SK-N-SH (cell line): ENCODE measurements around the gene S1PR2. TPM values are rescaled to one million over a fixed set of nuclear protein-coding genes. Genes with fewer than 3 reads are reported as not detected.

Experiments
- CTCF ChIA-PET: fragments of 300-600, 350-600 bp; formaldehyde crosslinking; extraction: SDS; loops from one replicate; lab custom pipeline; 2021; lab: Yijun Ruan, JAX
- POLR2A ChIA-PET: fragments of 350-600 bp; sonication (Branson Sonifier 250); formaldehyde crosslinking; extraction: SDS; loops from one replicate; lab custom pipeline; 2020; ENCODE audit warnings: antibody characterized with exemption, inconsistent platforms; lab: Yijun Ruan, JAX
- DNase-seq: peaks from one replicate; pipeline ENCODE4 v3.0.0; 2012
- H2AFZ ChIP-seq: fragments of 200-600 bp; sonication (generic); 2 replicates; pipeline ENCODE4 v1.8.1; 2016; ENCODE audit warnings: antibody characterized with exemption, mild to moderate bottlenecking, low read depth
- H3F3A ChIP-seq: fragments of 200-600 bp; sonication (generic); replicated peaks from 2 replicates; pipeline ENCODE3; 2016; ENCODE audit warnings: antibody characterized with exemption, mild to moderate bottlenecking; ENCODE audit not compliant: insufficient read depth
- H3K27ac ChIP-seq, 2 experiments: fragments of 200-500 bp in 1 of 2; fragments of 200-600 bp in 1 of 2; sonication (Bioruptor generic) in 1 of 2; sonication (generic), shearing (Covaris generic) in 1 of 2; 2 replicates each; pipeline versions ENCODE4 v1.5.1 to v1.6.1; 2014 to 2016; ENCODE audit warnings: low read depth in 2 of 2, inconsistent platforms in 1 of 2, low read length in 1 of 2, mild to moderate bottlenecking in 1 of 2, mixed read lengths in 1 of 2
- H3K27me3 ChIP-seq: fragments of 200-600 bp; sonication (generic), shearing (Covaris generic); 2 replicates; pipeline ENCODE4 v1.6.1; 2016; ENCODE audit warnings: mixed run types; ENCODE audit not compliant: insufficient read depth
- H3K36me3 ChIP-seq, 2 experiments: fragments of 200-500 bp in 1 of 2; fragments of 200-600 bp in 1 of 2; sonication (Bioruptor generic) in 1 of 2; sonication (generic) in 1 of 2; replicated peaks in 1 of 2; 2 replicates each; pipeline versions ENCODE3 to v1.5.1; 2014 to 2016; ENCODE audit warnings: low read length in 1 of 2, mild to moderate bottlenecking in 1 of 2; ENCODE audit not compliant: insufficient read depth in 2 of 2, control insufficient read depth in 1 of 2
- H3K4me1 ChIP-seq, 2 experiments: fragments of 200-500 bp in 1 of 2; fragments of 200-600 bp in 1 of 2; sonication (Bioruptor generic) in 1 of 2; sonication (generic), shearing (Covaris generic) in 1 of 2; 2 replicates each; pipeline versions ENCODE4 v1.5.1 to v1.6.1; 2014 to 2016; ENCODE audit warnings: low read depth in 1 of 2, low read length in 1 of 2, mixed run types in 1 of 2; ENCODE audit not compliant: insufficient read depth in 2 of 2, control insufficient read depth in 1 of 2
- H3K4me2 ChIP-seq: fragments of 200-600 bp; sonication (generic), shearing (Covaris generic); 2 replicates; pipeline ENCODE4 v1.6.1; 2017; ENCODE audit warnings: mixed run types
- H3K4me3 ChIP-seq, 2 experiments: fragments of 200-500 bp in 1 of 2; fragments of 200-600 bp in 1 of 2; sonication (Bioruptor generic) in 1 of 2; sonication (generic), shearing (Covaris generic) in 1 of 2; 2 replicates each; pipeline versions ENCODE4 v1.5.1 to v1.8.1; 2014 to 2016; ENCODE audit warnings: low read depth in 2 of 2, inconsistent platforms in 1 of 2, low read length in 1 of 2, mild to moderate bottlenecking in 1 of 2, mixed read lengths in 1 of 2, moderate library complexity in 1 of 2
- H3K79me2 ChIP-seq: fragments of 200-600 bp; sonication (generic); 2 replicates; pipeline ENCODE4 v1.8.1; 2017; ENCODE audit warnings: mild to moderate bottlenecking; ENCODE audit not compliant: insufficient read depth
- H3K9ac ChIP-seq: fragments of 200-600 bp; sonication (generic); 2 replicates; pipeline ENCODE4 v1.6.1; 2017; ENCODE audit warnings: mixed run types
- H3K9me2 ChIP-seq: fragments of 200-600 bp; sonication (generic); 2 replicates; pipeline ENCODE4 v1.6.1; 2017; ENCODE audit warnings: mixed run types
- H3K9me3 ChIP-seq: fragments of 200-600 bp; sonication (generic); 2 replicates; pipeline ENCODE4 v1.6.1; 2017; ENCODE audit warnings: mixed run types, mild to moderate bottlenecking, moderate library complexity
- H4K20me1 ChIP-seq: fragments of 200-600 bp; sonication (generic); 2 replicates; pipeline ENCODE4 v1.6.1; 2017; ENCODE audit warnings: mild to moderate bottlenecking, mixed run types; ENCODE audit not compliant: insufficient read depth
- EP300 ChIP-seq, 2 experiments: IDR thresholded peaks; 2 replicates each; pipeline versions ENCODE4 v1.4.0 to v1.6.1; 2012; ENCODE audit warnings: borderline replicate concordance in 1 of 2, low read depth in 1 of 2, low read length in 1 of 2
- FOSL2 ChIP-seq: IDR thresholded peaks from 2 replicates; pipeline ENCODE4 v1.4.0; 2012; ENCODE audit warnings: low read depth, mild to moderate bottlenecking, moderate library complexity, borderline replicate concordance
- GATA2 ChIP-seq: sonication (generic); formaldehyde crosslinking; IDR thresholded peaks from 2 replicates; pipeline ENCODE4 v1.5.0; 2020; ENCODE audit warnings: mild to moderate bottlenecking, missing genetic modification reagents
- IRF3 ChIP-seq: fragments of 150-350 bp; IDR thresholded peaks from 2 replicates; pipeline ENCODE4 v1.6.1; 2016; ENCODE audit warnings: mild to moderate bottlenecking, low read depth, low read length
- JUND ChIP-seq: IDR thresholded peaks from 2 replicates; pipeline ENCODE4 v1.4.0; 2012
- POLR2AphosphoS5 ChIP-seq: IDR thresholded peaks from 2 replicates; pipeline ENCODE4 v1.6.1; 2012; ENCODE audit warnings: low read depth, low read length
- RFX5 ChIP-seq: IDR thresholded peaks from 2 replicates; pipeline ENCODE4 v1.6.1; 2012; ENCODE audit warnings: mild to moderate bottlenecking, improper control_type of control experiment, low read length
- SIN3A ChIP-seq: IDR thresholded peaks from 2 replicates; pipeline ENCODE4 v1.6.1; 2012; ENCODE audit warnings: low read depth, mild to moderate bottlenecking, low read length, moderate library complexity, borderline replicate concordance
- TEAD4 ChIP-seq: IDR thresholded peaks from 2 replicates; pipeline ENCODE4 v1.4.0; 2012; ENCODE audit warnings: mild to moderate bottlenecking, borderline replicate concordance; ENCODE audit not compliant: insufficient read depth
- WGBS: methylation state at CpG from one replicate; pipeline ENCODE4 v1.1.6; 2017; ENCODE audit warnings: low lambda C conversion rate; 5-methylcytosine and 5-hydroxymethylcytosine counted together
- polyA plus RNA-seq, 3 experiments: library from polyadenylated mRNA; depleted of rRNA; stranded (reverse); fragments of >200 nt; gene quantifications; 2 replicates each; pipeline ENCODE4 v1.2.3, GENCODE V29; 2012

Gene S1PR2
- polyA plus RNA-seq, 1 of the 3 experiments (the other 2 are of a cell fraction), result 3.6 TPM

DNA sequence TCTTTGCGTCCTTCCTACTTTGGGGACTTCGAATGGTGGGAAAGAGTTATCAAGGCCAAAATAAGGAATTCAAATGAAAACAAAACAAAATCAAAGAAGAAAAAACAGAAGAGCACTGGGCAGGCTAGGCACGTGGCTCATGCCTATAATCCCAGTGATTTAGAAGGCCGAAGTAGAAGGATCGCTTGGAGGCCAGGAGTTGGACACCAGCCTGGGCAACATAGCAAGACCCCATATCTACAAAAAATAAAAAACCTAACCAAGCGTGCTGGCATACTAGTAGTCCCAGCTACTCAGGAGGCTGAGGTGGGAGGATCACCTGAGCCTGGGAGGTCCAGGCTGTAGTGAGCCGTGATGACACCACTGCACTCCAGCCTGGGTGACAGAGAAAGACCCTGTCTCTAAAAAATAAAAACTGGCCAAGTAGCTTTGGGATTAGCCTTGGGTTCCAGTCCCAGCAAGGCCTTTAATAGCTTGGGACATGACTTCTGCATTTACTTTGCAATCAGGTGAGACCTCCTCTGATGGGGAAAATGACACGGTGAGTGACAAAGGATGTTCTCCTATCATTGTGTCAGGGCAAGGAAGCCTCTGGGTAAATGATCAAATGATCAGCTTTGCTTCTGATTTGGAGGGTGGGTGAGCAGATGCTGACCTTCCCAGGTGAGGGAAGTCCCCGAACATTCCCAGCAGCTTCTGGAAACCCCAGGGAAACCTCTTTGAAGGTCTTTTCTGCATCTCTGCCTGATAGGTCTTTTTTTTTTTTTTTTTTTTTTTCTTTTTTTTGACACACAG, 46.9 kb upstream of the S1PR2 start:
- no peaks in the 10 kb centered on the region for H4K20me1 ChIP-seq
- no peak overlapping the region for H3K4me3 ChIP-seq
- H3K9me3 ChIP-seq, result no peaks in the 10 kb centered on the region
- H3K4me1 ChIP-seq, result no peaks in the 10 kb centered on the region
- H3F3A ChIP-seq, result peaks cover 5% of the 10 kb centered on the region
- WGBS, result 88% methylated on average over 9 of the region's 9 CpGs
- ChIA-PET CTCF (interaction anchor here (0.8 to 4.9 kb wide), 8 partner anchors 8 to 113 kb away, joined by 3 to 38 read pairs (median 5); partner anchors contain the start of genes ICAM1, ICAM5, RAVER1 and TYK2), POLR2A (interaction anchor here (0.8 kb wide), 1 partner anchor 11 kb away, joined by 3 read pairs; the partner anchor contains the start of gene ICAM5)
- TF ChIP-seq EP300 (IDR thresholded peaks at IDR 0.05; ENCODE audit: borderline replicate concordance in 1 of 2, low read depth in 1 of 2, low read length in 1 of 2) (no peak), RFX5 (no peak), TEAD4 (no peak), POLR2AphosphoS5 (no peak)
- H2AFZ ChIP-seq, result no peak overlapping the region
- H3K9me2 ChIP-seq, result no peaks in the 10 kb centered on the region
- H3K36me3 ChIP-seq, result no peaks in the 10 kb centered on the region
- H3K27me3 ChIP-seq, result no peaks in the 10 kb centered on the region
- no peak overlapping the region for H3K27ac ChIP-seq
- no peak overlapping the region for H3K4me2 ChIP-seq
- no peak for DNase-seq
- no peak overlapping the region for H3K9ac ChIP-seq
- no peaks in the 10 kb centered on the region for H3K79me2 ChIP-seq

GRCh38 chr19:10274589-10274988, 43.5 kb upstream of the S1PR2 start:
- Histone ChIP-seq H3K9ac (no peak overlapping the region), H3K4me3 (no peak overlapping the region), H3K36me3 (no peaks in the 10 kb centered on the region), H3K27ac (no peak overlapping the region), H3K4me1 (peaks cover 0 to 4% of the 10 kb centered on the region in 2 experiments; a peak in 2 of 4 replicates), H2AFZ (no peak overlapping the region), H3K9me2 (no peaks in the 10 kb centered on the region), H3F3A (no peaks in the 10 kb centered on the region), H4K20me1 (no peaks in the 10 kb centered on the region), H3K79me2 (no peaks in the 10 kb centered on the region), H3K9me3 (no peaks in the 10 kb centered on the region), H3K27me3 (no peaks in the 10 kb centered on the region), H3K4me2 (no peak overlapping the region)
- 63% methylated on average over 10 of the region's 10 CpGs for WGBS
- TF ChIP-seq IRF3 (no peak), JUND (no peak), FOSL2 (no peak), SIN3A (no peak), GATA2 (CRISPR knock-in tag) (no peak)
- DNase-seq, result no peak
- POLR2A ChIA-PET, result no interaction called here
- CTCF ChIA-PET, result interaction anchor here (1.3 to 1.7 kb wide), 6 partner anchors 15 to 116 kb away, joined by 3 to 8 read pairs (median 6); partner anchors contain the start of gene ICAM5
